Renal cortex interstitium (tissue), 15 donors: ENCODE results near the gene ENDOU. TPM values are rescaled to one million over a fixed set of nuclear protein-coding genes. Genes with fewer than 3 reads are reported as not detected.

Source experiments
- DNase-seq, 11 donors: peaks; one replicate each; pipeline ENCODE4 v3.0.0-alpha.2; 2013; ENCODE audit warnings: low read depth in 9 of 11, low spot score in 4 of 11; ENCODE audit errors: extremely low read depth in 1 of 11
- long read RNA-seq, 16 experiments: transcript quantifications; one replicate each; lab custom pipeline, GENCODE V29; 2026
- polyA plus RNA-seq, 3 donors: library from polyadenylated mRNA; unstranded; fragments of 120-200 nt; gene quantifications; one replicate each; pipeline ENCODE4 v1.2.1, GENCODE V29; 2013; ENCODE audit not compliant: insufficient read length in 3 of 3

Gene ENDOU, protein sequence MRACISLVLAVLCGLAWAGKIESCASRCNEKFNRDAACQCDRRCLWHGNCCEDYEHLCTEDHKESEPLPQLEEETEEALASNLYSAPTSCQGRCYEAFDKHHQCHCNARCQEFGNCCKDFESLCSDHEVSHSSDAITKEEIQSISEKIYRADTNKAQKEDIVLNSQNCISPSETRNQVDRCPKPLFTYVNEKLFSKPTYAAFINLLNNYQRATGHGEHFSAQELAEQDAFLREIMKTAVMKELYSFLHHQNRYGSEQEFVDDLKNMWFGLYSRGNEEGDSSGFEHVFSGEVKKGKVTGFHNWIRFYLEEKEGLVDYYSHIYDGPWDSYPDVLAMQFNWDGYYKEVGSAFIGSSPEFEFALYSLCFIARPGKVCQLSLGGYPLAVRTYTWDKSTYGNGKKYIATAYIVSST
- under 1 TPM; 0.32 to 0.47 (median 0.34) TPM for polyA plus RNA-seq
- long read RNA-seq, donor 1, result 0 reads
- long read RNA-seq, donor 2, result 0 reads
- long read RNA-seq, donor 3, result 0 reads
- long read RNA-seq, donor 4, result 0 reads
- long read RNA-seq, donor 5, result 0 reads
- long read RNA-seq, donor 6, result 0 reads
- long read RNA-seq, donor 7, result 0 reads
- long read RNA-seq, donor 8, result 0 reads
- long read RNA-seq, donor 9, result 0 reads
- long read RNA-seq, donor 10, result 0 reads
- long read RNA-seq, donor 11, result 0 reads
- long read RNA-seq, donor 12, result 0 reads
- long read RNA-seq, donor 13, result 0 reads
- long read RNA-seq, donor 14, result 0 reads
- long read RNA-seq, donor 15, result 0 reads
- long read RNA-seq, donor 16, partial matches to known transcripts, result 0 of 6 reads
- long read RNA-seq, donor 16, other reads (novel, unspliced or antisense), result 6 of 6 reads

DNA sequence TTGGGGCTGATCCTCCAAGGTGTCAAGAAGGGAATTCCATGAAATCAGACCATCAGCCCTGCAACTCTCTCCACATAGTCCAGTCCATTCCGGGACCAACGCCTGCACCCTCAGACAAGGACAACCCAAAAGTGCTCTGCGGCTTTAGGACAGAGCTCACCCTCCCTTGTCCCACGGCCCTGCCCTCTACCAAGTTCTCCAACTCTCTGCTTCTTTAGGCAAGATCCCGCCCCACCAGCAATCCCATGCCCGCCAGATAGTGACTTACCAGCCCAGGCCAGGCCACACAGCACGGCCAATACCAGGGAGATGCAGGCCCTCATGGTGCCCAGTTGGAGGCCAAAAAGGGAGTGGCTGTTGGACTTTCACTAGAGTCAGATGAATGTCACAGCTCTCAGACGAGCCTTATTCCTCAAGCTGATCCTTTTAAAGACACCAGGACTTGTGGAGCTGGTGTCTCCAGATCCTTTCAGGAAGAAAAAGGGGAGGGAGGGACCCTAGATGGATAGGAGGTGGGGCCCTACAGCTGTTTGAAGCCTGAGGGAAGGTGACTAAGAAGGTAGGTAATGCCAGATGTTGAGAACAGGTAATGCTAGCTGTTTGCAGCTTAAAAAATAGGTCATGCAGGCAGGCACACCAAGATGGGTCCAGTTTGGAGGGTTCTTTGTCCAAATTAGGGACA lies at the start of gene ENDOU:
TSS of gene ENDOU (minus strand) at position 400 of the 682 bp plus-strand sequence. CDS start at position 323, 77 bp downstream.
- no peak for DNase-seq

DNA sequence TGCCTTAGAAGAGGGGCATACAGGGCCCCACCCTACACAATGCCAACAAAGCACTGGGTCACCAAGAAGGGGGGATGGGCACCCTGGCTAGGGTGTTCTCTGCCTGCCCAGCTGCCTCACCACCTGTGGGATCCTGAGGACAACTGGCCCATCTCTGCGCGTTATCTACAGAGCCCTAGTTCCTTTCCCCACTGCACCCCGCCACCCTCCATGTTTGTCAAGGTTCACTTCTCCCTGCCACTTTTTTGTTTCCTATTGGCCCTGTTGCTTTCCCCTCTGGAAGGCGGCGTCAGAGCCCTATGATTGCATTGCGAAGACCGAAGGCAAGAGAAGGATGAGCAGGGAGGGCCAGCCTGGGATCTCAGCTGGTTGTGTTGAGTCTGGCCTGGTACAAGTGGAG lies 49.4 kb upstream of the ENDOU start:
- no peak for DNase-seq

DNA sequence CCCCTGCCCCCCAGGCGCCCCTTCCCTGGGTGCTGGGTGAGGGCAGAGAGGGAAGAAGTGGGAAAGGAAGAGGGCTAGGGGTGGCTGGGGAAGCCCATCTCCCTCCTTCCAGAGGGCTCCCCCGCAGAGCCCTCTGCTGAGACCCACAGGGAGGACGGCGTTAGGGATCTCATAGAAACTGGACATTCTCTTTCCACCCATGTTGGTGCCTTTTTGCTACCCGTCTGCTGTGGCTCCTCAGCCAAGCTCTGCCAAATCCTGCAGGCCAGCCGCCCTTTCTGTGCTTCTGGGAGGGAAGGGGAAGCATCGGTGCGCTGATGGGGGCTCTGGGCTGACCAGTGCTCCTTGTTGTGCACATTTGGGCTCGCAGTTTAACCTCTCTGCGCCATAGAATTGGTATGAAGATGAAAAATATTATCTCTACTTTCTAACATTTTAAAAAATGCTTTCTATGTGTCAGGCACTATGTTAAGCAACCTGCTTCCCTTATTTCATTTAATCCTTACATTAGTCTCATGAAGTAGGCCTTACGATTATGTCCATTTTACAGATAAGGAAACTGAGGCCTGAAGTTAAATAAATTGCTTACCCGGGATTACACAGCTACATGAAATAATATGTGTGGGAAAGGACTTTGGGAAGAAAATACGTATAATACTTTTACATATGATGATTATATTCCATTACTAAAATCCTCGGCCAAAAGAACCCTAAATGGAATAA lies 48.7 kb upstream of the ENDOU start:
- DNase-seq, result no peak

DNA sequence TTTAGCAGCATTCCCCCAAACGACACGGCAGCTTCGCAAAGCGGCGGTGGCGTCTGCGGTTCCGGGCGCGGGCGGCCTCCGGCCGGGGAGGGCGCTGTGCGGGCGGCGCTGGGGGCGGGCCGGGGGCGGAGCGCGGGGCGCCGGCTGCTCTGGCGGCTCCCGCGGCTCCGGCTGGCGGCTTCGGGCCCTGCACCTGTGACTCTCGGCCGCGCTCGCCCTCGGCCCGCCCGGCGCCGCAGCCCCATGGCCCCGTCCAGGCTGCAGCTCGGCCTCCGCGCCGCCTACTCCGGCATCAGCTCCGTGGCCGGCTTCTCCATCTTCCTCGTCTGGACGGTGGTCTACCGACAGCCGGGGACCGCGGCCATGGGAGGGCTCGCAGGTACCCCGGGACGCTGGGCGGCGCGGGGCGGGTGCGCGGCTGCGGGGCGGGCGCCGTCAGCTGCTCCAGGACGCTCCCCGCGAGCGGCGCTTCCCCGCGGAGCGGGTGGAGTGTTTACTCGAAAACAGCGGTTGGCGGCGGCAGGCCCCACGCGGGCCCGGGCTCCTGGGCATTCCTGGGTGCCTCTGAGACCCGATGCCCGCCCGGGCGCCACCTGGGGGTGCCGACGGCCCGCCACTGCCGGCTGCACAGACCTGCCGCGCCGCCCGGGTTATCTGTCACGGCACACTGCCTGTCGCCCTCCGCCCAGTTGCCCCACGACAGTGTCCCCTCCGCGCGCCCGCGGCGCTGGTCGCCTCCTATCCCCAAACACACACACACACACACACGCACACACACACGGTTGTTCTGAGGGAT lies 48.0 kb upstream of the ENDOU start, which contains the start of gene SLC48A1:
TSS of gene SLC48A1 (plus strand) at position 177 of the 796 bp plus-strand sequence. CDS start at position 244, 67 bp downstream.
- peak in 3 of 11 donors; percentile 57 to 70 (median 63) for DNase-seq

DNA sequence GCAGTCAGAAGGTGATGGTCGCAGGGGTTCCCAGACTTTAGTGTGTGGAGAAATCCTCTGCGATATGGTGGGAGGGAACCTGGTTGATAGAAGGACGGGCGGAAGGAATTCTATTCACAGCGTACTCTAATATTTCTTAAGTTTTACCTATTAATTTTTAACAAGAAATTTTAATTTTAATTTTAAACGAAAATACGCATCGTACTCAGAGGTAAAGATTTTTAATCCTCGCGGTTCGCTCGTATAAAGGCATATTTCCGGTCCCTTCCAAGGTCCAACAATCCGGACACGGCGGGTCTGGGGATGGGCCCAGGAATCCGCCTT lies 47.4 kb upstream of the ENDOU start:
- no peak for DNase-seq

DNA sequence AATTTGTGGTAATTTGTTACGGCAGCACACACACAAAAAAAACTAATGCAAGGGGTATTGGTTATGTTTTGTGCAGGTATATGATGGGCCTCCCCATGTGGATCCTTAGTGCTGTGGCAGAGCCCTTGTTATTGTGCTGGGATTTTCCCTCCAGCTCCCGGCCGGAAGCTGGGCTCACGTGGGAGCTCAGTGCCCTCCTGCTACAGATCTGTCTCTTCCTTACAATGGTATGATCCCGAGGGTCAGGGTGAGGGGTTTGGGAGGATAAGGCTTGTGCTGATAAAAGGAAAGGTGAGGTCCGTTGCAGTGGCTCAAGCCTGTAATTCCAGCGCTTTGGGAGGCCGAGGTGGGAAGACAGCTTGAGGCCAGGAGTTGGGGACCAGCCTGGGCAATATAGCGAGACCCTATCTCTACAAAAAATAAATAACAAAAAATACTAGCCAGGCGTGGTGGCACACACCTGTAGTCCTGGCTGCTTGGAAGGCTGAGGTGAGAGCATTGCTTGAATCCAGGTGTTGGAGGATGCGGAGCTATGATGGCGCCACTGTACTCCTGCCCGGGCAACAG lies 46.9 kb upstream of the ENDOU start:
- DNase-seq, result no peak

DNA sequence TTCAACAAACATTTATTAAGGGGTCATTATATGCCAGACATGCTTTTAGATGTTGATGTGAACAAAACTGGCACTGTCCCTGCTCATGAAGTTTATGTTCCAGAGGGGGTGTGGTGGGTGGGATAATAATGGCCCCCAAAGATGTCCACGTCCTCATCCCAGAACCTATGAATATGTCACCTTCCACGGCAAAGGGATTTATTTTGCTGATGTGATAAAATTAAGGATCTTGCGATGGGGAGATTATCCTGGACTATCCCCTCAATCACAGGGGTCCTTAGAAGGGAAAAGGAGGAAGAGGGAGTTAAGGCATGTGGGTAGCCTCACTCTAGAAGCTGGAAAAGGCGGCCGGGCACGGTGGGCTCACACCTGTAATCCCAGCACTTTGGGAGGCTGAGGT lies 46.0 kb upstream of the ENDOU start:
- no peak for DNase-seq

DNA sequence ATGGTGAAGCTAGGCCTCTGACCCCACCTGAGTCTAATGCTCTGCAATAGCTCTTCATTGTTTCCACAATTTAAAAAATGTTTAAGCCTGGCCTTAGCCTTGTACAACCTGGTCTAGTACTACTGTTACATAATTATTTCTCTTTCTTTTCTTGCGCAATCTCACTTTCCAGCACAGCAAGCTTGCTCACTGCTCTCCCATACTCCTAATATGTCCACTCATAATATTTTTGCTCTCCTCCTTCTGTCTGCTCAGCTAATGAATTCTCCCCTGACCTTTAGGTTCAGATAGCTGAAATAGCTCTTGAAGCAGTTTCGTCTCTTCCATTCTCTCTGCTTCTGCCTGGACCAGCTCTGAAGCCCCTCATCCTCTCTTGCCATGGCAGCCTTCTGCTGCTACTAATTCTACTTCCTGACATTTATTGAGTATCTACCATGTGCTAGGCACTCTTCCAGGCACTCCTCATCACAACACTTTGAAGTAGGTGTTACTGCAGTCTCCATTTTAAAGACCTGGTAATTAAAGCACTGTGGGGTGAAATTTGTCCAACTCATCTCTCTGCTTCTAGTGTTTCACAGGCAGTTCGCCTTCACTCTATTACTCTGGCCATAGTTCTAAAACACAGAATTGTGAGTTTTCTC lies 44.9 kb upstream of the ENDOU start:
- DNase-seq, result no peak

DNA sequence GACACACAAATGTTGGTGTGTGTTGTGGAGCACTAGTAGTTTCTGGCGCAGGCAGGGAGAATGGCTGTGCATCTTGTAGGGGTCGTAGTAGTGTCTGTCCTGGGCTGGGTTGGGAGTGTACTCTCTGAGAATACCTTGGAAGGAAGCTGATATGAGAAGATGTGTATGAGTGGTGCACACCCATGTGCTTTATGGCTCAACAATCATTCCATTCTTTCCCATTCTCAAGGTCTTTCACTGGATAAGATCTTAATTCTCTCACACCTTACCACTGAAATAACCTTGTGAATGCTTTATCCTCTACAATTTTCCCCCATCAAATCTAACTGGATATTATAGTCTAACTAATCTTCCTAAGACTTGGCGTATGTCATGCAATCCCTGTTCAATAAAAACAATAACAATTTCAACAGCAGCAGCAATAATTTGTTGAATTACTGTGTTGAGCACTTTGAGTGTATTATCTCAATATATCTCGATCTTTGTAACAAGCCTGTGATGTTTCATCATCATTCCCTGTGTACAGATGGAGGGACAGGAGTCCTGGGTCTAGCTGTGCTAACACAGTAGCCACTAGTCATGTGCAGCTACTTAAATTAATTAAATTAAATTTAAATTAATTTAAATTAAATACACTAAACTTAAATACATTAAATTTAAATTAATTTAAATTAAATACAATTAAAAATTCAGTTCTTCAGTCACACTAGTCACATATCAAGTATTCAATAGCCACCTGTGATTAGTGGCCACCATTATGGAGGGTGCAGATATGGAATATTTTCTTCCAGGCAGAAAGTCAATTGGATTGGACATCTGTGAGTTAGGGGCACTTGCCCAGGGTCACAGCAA lies 44.2 kb upstream of the ENDOU start:
- no peak for DNase-seq

DNA sequence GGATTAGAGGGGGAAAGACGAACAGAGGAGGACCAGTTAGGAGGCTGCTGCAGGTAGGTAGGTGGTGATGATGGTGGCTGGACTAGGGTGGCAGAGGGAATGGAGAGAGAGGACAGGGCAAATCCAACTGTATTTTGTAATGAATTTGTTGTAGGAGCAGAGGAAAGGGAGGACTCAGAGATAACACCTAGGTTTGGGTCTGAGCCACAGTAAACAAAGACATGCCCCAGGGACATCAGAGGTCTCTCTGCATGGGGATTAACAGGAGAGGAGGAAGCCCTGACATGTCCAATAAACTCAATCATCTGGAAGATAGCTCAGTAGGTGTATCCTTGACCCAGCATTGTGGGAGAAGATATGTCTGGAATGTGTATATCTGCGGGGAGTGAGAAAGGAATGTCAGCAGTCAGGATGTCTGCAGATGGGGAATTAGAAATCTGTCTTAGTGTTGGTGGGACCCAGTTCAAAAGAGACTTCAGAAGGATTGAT lies 43.1 kb upstream of the ENDOU start:
- DNase-seq, result peak in 1 of 11 donors; percentile 53

DNA sequence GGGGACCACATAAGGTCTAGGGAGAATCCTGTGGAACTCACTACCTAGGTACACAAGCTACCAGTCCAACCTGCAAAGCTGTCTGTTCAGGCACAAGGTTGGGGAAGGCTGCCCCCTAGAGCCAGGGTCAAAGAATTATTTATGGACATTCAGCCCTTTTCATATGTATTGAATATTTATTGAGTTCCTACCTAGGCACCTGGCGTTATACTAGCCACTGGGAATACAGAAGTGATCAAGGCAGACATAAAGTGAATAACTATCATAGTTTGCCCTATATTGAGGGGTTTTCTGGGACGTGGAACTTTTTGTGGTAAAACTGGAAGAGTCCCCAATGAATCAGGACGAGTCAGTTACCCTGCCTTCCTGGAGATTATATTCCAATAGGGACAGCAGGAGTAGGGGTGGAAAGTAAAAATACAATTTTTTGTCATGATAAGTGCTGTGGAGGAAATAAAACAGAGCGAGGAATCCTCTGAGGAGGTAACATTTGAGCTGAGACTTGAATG lies 42.0 kb upstream of the ENDOU start:
- DNase-seq, result no peak

DNA sequence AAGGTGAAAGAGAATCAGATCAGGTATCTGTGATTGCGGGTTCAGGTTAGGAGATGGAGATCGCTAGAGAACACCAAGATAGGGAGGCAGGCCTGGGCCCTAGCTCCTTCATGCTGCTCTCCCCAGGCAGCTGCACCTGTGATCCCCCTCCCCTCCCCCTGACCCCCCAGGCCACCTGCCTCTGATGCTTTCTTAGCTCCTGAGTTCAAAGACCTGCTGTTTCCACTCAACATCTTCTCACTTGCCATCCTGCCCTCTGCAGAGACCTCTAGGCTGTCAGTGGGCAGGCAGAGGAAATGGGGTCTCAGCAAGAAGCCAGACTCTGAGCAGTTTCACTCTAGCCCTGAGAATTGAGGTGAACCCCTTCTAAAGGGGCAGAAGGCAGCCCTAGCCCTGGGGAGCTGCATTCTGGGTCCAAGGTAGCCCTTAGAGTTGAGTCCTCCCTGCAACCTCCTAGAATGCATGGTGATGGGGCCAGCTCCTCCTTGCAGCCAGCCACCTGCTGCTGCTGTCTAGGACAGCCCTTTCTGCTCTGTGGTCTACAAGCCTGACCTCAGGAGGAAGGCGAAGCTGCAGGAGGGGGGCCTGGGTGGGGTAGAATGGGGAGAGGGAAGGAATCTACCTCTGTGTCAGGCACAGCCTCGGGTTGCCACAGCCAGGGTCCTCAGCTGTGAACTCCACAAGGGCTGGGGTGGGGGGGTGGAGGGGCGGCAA lies 41.4 kb upstream of the ENDOU start:
- DNase-seq, result no peak

DNA sequence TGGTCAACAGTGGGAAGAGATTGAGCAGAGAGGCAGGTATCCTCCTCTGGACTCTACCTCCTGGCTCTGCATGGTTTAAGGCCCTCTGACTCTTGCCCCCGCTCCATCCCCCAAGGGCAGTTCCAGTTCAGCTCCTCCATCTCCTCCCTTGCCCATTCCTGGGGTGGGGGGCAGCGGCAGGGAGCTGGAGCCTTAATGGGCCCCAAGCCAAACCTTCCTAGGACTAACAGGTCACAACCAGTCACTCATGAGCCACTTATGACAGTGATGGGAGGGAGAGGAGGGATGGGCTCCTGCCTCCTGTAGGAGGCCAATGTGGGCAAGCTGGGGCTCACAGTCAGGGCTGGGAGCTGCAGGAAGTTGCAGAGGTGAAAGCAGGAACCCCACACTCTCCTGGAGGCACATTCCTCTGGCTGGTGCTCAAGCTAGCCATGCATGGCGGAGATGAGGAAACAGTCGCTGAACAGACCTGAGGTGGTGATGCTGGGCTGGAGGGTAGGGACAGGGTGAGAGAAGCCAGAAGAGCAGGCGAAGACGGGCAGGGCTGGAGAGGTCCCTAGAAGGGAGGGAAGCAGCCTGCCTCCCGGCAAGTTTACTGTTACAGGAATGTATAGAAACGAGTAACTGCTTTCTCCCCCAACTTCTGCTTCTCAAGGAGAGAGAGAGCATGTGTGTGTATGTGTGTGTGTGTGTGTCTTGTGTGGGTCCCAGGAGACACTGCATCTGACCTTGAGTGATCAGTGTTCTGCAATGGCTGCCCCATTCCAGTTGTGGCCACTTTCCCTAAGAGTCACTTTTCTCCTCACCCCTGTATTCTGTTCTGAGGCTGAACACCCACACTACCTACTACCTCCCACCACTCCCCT lies 38.4 kb upstream of the ENDOU start:
- DNase-seq, result peak in 1 of 11 donors; percentile 71

DNA sequence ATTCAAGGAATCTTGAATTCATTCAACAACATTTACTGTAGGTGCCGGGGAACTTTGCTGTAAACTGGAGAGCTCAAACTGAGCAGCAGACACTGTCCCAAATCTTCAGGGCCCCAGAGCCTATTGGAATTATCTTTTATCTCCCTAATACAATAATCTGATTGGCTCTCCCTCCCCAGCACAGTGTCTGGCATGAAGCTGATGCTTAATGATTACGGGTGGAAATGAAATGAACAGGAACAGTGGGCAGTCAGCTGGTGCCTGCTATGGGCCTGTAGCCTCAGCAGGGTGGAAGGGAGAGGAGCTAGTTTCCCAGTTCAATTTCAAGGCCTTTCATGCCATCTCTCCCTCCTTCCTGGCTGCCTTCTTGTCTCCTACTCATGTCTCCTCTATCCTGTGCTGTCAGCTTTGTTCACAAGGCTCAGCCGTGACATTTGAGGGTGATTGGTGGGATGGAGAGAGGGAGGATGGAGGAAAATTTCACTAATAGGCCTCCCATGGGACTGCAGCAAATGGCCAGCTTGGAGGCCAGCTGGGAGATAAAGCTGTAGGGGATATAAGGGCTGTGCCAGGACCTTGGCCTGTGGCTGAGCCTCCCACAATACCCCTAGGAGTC lies 37.7 kb upstream of the ENDOU start:
- no peak for DNase-seq
